Lung (tissue), 12 donors: Measurements from ENCODE around the gene ADAMTS8. TPM values are rescaled to one million over a fixed set of nuclear protein-coding genes. Genes with fewer than 3 reads are reported as not detected.

ENCODE experiments used
- ATAC-seq: fragments of 200-7000 bp; cut with Tn5 transposase; one replicate; pipeline ENCODE4 v1.9.1; 2020; ENCODE audit warnings: moderate number of reproducible peaks; ENCODE audit not compliant: insufficient read depth, low FRiP score
- DNase-seq, 3 donors: peaks; one replicate each; pipeline ENCODE4 v3.0.0-alpha.2; 2013 to 2017
- H3K27ac ChIP-seq, 2 donors: one replicate each; pipeline ENCODE4 v1.5.1; 2013; ENCODE audit warnings: mild to moderate bottlenecking in 2 of 2, moderate library complexity in 2 of 2, control low read depth in 1 of 2, inconsistent platforms in 1 of 2, low read depth in 1 of 2, low read length in 1 of 2
- H3K27me3 ChIP-seq, 3 donors: one replicate each; pipeline ENCODE4 v1.5.1; 2013; ENCODE audit warnings: low read length in 2 of 3; ENCODE audit not compliant: control insufficient read depth in 3 of 3, insufficient read depth in 3 of 3
- H3K36me3 ChIP-seq, 4 donors: one replicate each; pipeline ENCODE4 v1.5.1; 2013; ENCODE audit warnings: low read length in 4 of 4, mild to moderate bottlenecking in 1 of 4, moderate library complexity in 1 of 4; ENCODE audit not compliant: control insufficient read depth in 4 of 4, insufficient read depth in 4 of 4
- H3K4me1 ChIP-seq, 5 donors: one replicate each; pipeline ENCODE4 v1.5.1; 2013; ENCODE audit warnings: low read length in 5 of 5, mild to moderate bottlenecking in 2 of 5, moderate library complexity in 1 of 5; ENCODE audit not compliant: control insufficient read depth in 5 of 5, insufficient read depth in 5 of 5
- H3K4me3 ChIP-seq: one replicate; pipeline ENCODE4 v1.5.1; 2013; ENCODE audit warnings: mild to moderate bottlenecking, control low read depth, moderate library complexity
- H3K9ac ChIP-seq, 2 donors: one replicate each; pipeline ENCODE4 v1.5.1; 2013; ENCODE audit warnings: low read length in 2 of 2, control low read depth in 1 of 2; ENCODE audit not compliant: insufficient read depth in 1 of 2
- H3K9me3 ChIP-seq, 4 donors: one replicate each; pipeline ENCODE4 v1.5.1; 2013; ENCODE audit warnings: low read length in 3 of 4, mild to moderate bottlenecking in 1 of 4, moderate library complexity in 1 of 4; ENCODE audit not compliant: control insufficient read depth in 4 of 4, insufficient read depth in 3 of 4
- CTCF ChIP-seq: IDR thresholded peaks from 2 replicates; pipeline ENCODE4 v1.5.1; 2012; ENCODE audit warnings: mild to moderate bottlenecking; ENCODE audit errors: control extremely low read depth, extremely low read depth
- WGBS, 2 donors: extraction: QIAGEN DNeasy Blood & Tissue Kit; methylation state at CpG; one replicate each; pipeline ENCODE4 v1.1.7; 2013; 5-methylcytosine and 5-hydroxymethylcytosine counted together
- polyA plus RNA-seq, 2 donors: library from polyadenylated mRNA; stranded (reverse); fragments of 200-250 nt; gene quantifications; one replicate each; pipeline ENCODE4 v1.2.1, GENCODE V29; 2013
- total RNA-seq, 2 donors: library from RNA; depleted of rRNA in 1 of 2; stranded (reverse); fragments of >200 nt in 1 of 2; gene quantifications; one replicate each; pipeline ENCODE4 v1.2.1, GENCODE V29; 2014 to 2021
- donor health status: control.
- donor health status: control.
- donor health status: Bipolar disorder and iron deficiency.
- donor health status: healthy.
- donor health status: DM: yes; HTN: yes; CAD: no.

Gene ADAMTS8
- total and polyA plus RNA-seq, 4 donors: 11.3 to 47.7 (median 22.1) TPM

DNA sequence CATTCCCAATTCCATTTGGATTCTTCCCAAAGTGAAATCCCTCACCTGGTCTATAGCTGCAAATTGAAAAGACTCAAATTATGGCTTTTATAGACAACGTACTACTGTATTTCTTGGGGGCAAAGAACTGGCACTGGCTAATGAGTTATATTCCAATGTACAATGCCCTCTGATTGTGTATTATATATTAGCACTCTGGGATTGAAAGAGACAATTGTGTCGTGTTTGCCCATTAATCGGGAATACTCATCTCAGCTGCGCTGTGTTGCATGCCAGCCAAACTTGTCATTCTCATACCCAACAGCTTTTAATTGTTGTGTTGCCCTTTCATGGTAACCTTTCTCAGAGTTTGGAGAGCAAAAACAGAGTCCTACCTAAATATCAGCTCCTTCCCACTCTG lies 58.7 kb downstream of the ADAMTS8 start:
- DNase-seq (no peak), ATAC-seq (no peak)
- Histone ChIP-seq H3K27ac (no peak overlapping the region), H3K4me1 (no peaks in the 10 kb centered on the region), H3K9ac (no peak overlapping the region), H3K27me3 (no peaks in the 10 kb centered on the region), H3K36me3 (no peaks in the 10 kb centered on the region), H3K9me3 (no peaks in the 10 kb centered on the region), H3K4me3 (no peak overlapping the region)
- TF ChIP-seq CTCF: no peak
- WGBS, 2 donors: 94 to 96% methylated on average over 4 of the region's 4 CpGs

DNA sequence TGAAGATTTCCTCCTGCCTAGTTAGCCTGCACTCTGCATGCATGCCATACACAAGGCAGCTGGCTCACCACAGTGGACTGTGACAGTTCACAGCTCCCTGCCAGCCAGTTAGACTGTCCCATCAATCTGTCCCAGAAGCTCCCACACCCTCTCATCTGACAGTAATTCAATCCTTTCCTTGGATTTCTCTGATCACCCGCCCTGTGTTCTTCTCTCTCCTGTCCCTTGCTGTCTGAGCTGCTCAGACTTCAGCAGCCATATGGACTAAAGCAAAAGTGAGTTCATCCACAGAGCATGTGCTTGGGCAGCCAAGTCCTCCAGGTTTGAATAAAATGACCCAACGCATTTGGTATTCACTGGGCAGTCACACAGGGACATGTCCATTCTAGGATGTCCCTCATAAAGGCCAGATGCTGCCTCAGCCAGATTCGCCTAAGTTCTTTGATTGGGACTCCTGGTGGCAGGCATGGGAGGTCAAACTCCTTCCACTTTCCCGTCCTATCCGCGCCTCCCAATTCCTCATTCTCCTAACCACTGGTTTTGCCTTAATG lies 59.2 kb downstream of the ADAMTS8 start:
- Histone ChIP-seq H3K4me3 (no peak overlapping the region), H3K9me3 (no peaks in the 10 kb centered on the region), H3K4me1 (no peaks in the 10 kb centered on the region), H3K27ac (no peak overlapping the region), H3K27me3 (no peaks in the 10 kb centered on the region), H3K9ac (no peak overlapping the region), H3K36me3 (no peaks in the 10 kb centered on the region)
- ATAC-seq (no peak), DNase-seq (no peak)
- no peak for TF ChIP-seq CTCF
- 89 to 91% methylated on average over 6 of the region's 6 CpGs for WGBS, 2 donors

- H3K27me3 ChIP-seq: no peaks in the 10 kb centered on the region
- H3K4me3 ChIP-seq: no peak overlapping the region
- ATAC-seq: no peak
- H3K9me3 ChIP-seq: peaks cover 0 to 3% (median 2%) of the 10 kb centered on the region in 4 donors
- no peak for TF ChIP-seq CTCF
- no peak overlapping the region for H3K27ac ChIP-seq
- H3K36me3 ChIP-seq: no peaks in the 10 kb centered on the region
- H3K4me1 ChIP-seq: no peaks in the 10 kb centered on the region
- no peak overlapping the region for H3K9ac ChIP-seq
- DNase-seq: no peak
Measured at GRCh38 chr11:130359419-130359818, 69.0 kb downstream of the ADAMTS8 start.

- DNase-seq (no peak), ATAC-seq (no peak)
- TF ChIP-seq CTCF: no peak
- Histone ChIP-seq H3K9me3 (peaks cover 0 to 3% (median 2%) of the 10 kb centered on the region in 4 donors), H3K4me3 (no peak overlapping the region), H3K27ac (no peak overlapping the region), H3K36me3 (no peaks in the 10 kb centered on the region), H3K9ac (no peak overlapping the region), H3K27me3 (no peaks in the 10 kb centered on the region), H3K4me1 (no peaks in the 10 kb centered on the region)
Measured at GRCh38 chr11:130358398-130358797, 70.0 kb downstream of the ADAMTS8 start.
